HG03575 (cell line): ENCODE results near the gene GHITM.
"Not testable (repeated sequence)": the region's sequence is repeated elsewhere in the genome, so short reads cannot be mapped to it uniquely, and the experiment has no call there.

Source experiments
- ATAC-seq: cut with Tn5 transposase; IDR thresholded peaks from one replicate; pipeline ENCODE4 v1.9.1; 2021; ENCODE audit not compliant: unreplicated experiment, insufficient number of reproducible peaks, low FRiP score; ENCODE audit errors: extremely low read depth

Gene GHITM

GRCh38 chr10:84171700-84172466 is 32.6 kb downstream of the GHITM start:
- ATAC-seq: not testable (repeated sequence)

- ATAC-seq: no peak
Measured at GRCh38 chr10:84172467-84173356, 33.4 kb downstream of the GHITM start.

GRCh38 chr10:84173501-84173929 is 34.2 kb downstream of the GHITM start, which contains the start of gene GPR15LG:
Gene GPR15LG, plus strand, starts transcription at chr10:84173801. Its CDS starts 51 bp downstream, at chr10:84173852.
- ATAC-seq: no peak

GRCh38 chr10:84175436-84175835 is 36.1 kb downstream of the GHITM start:
- ATAC-seq: no peak

- ATAC-seq: no peak
Measured at GRCh38 chr10:84176351-84176750, 37.0 kb downstream of the GHITM start.

GRCh38 chr10:84176836-84177474 is 37.6 kb downstream of the GHITM start:
- no peak for ATAC-seq

- ATAC-seq: no peak
Measured at GRCh38 chr10:84177541-84178141, 38.3 kb downstream of the GHITM start.

- no peak for ATAC-seq
Measured at GRCh38 chr10:84178160-84178609, 38.9 kb downstream of the GHITM start.

GRCh38 chr10:84179059-84179710 is 39.9 kb downstream of the GHITM start:
- peak; percentile 75 for ATAC-seq

- not testable (repeated sequence) for ATAC-seq
Measured at GRCh38 chr10:84180386-84180785, 41.1 kb downstream of the GHITM start.

- ATAC-seq: no peak
Measured at GRCh38 chr10:84181631-84182030, 42.3 kb downstream of the GHITM start.

- ATAC-seq: no peak
Measured at GRCh38 chr10:84184517-84184916, 45.2 kb downstream of the GHITM start.

GRCh38 chr10:84185526-84186175 is 46.3 kb downstream of the GHITM start:
- ATAC-seq: no peak

GRCh38 chr10:84188815-84189214 is 49.5 kb downstream of the GHITM start:
- no peak for ATAC-seq

- no peak for ATAC-seq
Measured at GRCh38 chr10:84190621-84191020, 51.3 kb downstream of the GHITM start.

- ATAC-seq: no peak
Measured at GRCh38 chr10:84191106-84191505, 51.8 kb downstream of the GHITM start.

- no peak for ATAC-seq
Measured at GRCh38 chr10:84193327-84193726, 54.0 kb downstream of the GHITM start.

- no peak for ATAC-seq
Measured at GRCh38 chr10:84193846-84194423, 54.6 kb downstream of the GHITM start.
